Stimulated activated naive CD8-positive, alpha-beta T cell treated with anti-CD3 and anti-CD28 coated beads, Interleukin-15, amount 100 ng/mL, for 72 hours (primary cell): ENCODE measurements around the gene ANKRD55.
A peak's percentile ranks its signal among the peaks of the same experiment; 100 is the strongest.
"Not testable (repeated sequence)": the region's sequence is repeated elsewhere in the genome, so short reads cannot be mapped to it uniquely, and the experiment has no call there.

Experiments
- ATAC-seq: fragments of 150-1000 bp; cut with Tn5 transposase; 2 replicates; pipeline ENCODE4 v1.10.0; 2021; ENCODE audit warnings: mild to moderate bottlenecking, moderate library complexity
- DNase-seq, 2 donors: peaks; one replicate each; pipeline ENCODE4 v3.0.0; 2021 to 2022
- H3K27ac Mint-ChIP-seq, 2 donors: one replicate each; pipeline ENCODE4 v1.8.0; 2022; ENCODE audit warnings: mild to moderate bottlenecking in 2 of 2, mixed read lengths in 2 of 2, moderate library complexity in 2 of 2
- H3K27me3 Mint-ChIP-seq: one replicate; pipeline ENCODE4 v1.8.0; 2022; ENCODE audit warnings: mixed read lengths
- H3K4me1 Mint-ChIP-seq: one replicate; pipeline ENCODE4 v1.8.0; 2022; ENCODE audit warnings: mild to moderate bottlenecking, mixed read lengths
- H3K4me3 Mint-ChIP-seq, 2 donors: one replicate each; pipeline ENCODE4 v1.8.0; 2022; ENCODE audit warnings: mild to moderate bottlenecking in 2 of 2, mixed read lengths in 2 of 2, moderate library complexity in 1 of 2
- H3K9me3 Mint-ChIP-seq, 2 donors: one replicate each; pipeline ENCODE4 v1.8.0; 2022; ENCODE audit warnings: mixed read lengths in 2 of 2

Gene ANKRD55

DNA sequence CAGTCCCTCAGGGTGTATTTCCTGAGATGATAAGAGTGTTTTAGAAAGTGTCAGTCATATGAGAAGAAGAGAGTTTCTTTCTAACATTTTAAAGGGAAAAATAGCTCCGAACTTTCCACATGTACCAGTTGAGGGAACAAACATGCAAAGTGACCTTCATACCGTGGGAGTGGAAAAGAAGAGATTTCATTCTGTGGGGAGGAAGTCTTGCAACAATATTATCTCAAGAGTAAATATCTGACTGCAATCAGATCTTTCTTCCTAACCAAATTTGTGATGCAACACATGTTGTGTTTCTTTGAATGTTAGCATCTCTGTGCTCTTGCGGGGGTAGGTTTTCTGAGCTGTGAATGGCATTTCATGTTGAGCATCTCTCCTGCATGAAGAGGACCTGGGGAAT, 30.6 kb downstream of the ANKRD55 start:
- peaks cover 12% of the 10 kb centered on the region for H3K4me1 Mint-ChIP-seq
- no peak overlapping the region for H3K4me3 Mint-ChIP-seq
- ATAC-seq (no peak), DNase-seq (no peak)
- no peak overlapping the region for H3K27ac Mint-ChIP-seq
- H3K9me3 Mint-ChIP-seq: no peaks in the 10 kb centered on the region
- H3K27me3 Mint-ChIP-seq: no peaks in the 10 kb centered on the region

DNA sequence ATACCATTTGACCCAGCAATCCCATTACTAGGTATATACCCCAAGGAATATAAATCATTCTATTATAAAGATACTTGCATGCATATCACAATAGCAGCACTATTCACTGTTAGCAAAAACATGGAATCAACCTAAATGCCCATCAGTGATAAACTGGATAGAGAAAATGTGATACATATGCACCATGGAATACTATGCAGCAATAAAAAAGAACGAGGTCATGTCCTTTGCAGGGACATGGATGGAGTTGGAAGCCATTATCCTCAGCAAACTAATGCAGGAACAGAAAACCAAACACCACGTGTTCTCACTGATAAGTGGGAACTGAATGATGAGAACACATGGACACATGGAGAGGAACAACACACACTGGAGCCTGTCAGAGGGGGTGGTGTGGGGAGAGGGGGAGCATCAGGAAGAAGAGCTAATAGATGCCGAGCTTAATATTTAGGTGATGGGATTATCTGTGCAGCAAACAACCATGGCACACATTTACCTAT, 31.3 kb downstream of the ANKRD55 start:
- H3K9me3 Mint-ChIP-seq, H3K27me3 Mint-ChIP-seq, DNase-seq, H3K4me3 Mint-ChIP-seq, H3K27ac Mint-ChIP-seq, ATAC-seq: not testable (repeated sequence)
- peaks cover 12% of the 10 kb centered on the region for H3K4me1 Mint-ChIP-seq

- H3K27me3 Mint-ChIP-seq: no peaks in the 10 kb centered on the region
- no peak overlapping the region for H3K27ac Mint-ChIP-seq
These were observed 32.0 kb downstream of the ANKRD55 start for GRCh38 chr5:56200971-56201666.

GRCh38 chr5:56195016-56195415, 38.1 kb downstream of the ANKRD55 start:
- Mint-ChIP-seq H3K27me3 (no peaks in the 10 kb centered on the region), H3K27ac (no peak overlapping the region), H3K9me3 (no peaks in the 10 kb centered on the region), H3K4me1 (peaks cover 9% of the 10 kb centered on the region), H3K4me3 (no peak overlapping the region)
- DNase-seq: no peak
- no peak for ATAC-seq

More at GRCh38 chr5:56200971-56201666, 32.0 kb downstream of the ANKRD55 start:
- peak; percentile 100 for ATAC-seq
- Mint-ChIP-seq H3K4me3 (no peak overlapping the region), H3K4me1 (peaks cover 12% of the 10 kb centered on the region), H3K9me3 (no peaks in the 10 kb centered on the region)
- peak; percentile 57 to 75 for DNase-seq

- peaks cover 0 to 7% of the 10 kb centered on the region in 2 donors for H3K9me3 Mint-ChIP-seq
- H3K4me3 Mint-ChIP-seq: no peak overlapping the region
- H3K4me1 Mint-ChIP-seq: peaks cover 9% of the 10 kb centered on the region
- DNase-seq: no peak
- no peaks in the 10 kb centered on the region for H3K27me3 Mint-ChIP-seq
- ATAC-seq: no peak
- H3K27ac Mint-ChIP-seq: no peak overlapping the region
These were observed 40.9 kb downstream of the ANKRD55 start for GRCh38 chr5:56192246-56192645.

- Mint-ChIP-seq H3K27ac (peak overlapping the region in 1 of 2 donors; percentile 17), H3K9me3 (peaks cover 0 to 7% of the 10 kb centered on the region in 2 donors), H3K4me3 (no peak overlapping the region), H3K27me3 (no peaks in the 10 kb centered on the region), H3K4me1 (peaks cover 9% of the 10 kb centered on the region)
- ATAC-seq (no peak), DNase-seq (no peak)
These were observed 41.5 kb downstream of the ANKRD55 start for GRCh38 chr5:56191656-56192055.

- DNase-seq: peak in 1 of 2 donors; percentile 32
- H3K27me3 Mint-ChIP-seq: no peaks in the 10 kb centered on the region
- H3K4me3 Mint-ChIP-seq: no peak overlapping the region
- ATAC-seq: peak; percentile 46
- H3K9me3 Mint-ChIP-seq: peaks cover 0 to 7% of the 10 kb centered on the region in 2 donors
- H3K27ac Mint-ChIP-seq: no peak overlapping the region
- H3K4me1 Mint-ChIP-seq: peaks cover 9% of the 10 kb centered on the region
These were observed 42.6 kb downstream of the ANKRD55 start for GRCh38 chr5:56190497-56190896.

DNA sequence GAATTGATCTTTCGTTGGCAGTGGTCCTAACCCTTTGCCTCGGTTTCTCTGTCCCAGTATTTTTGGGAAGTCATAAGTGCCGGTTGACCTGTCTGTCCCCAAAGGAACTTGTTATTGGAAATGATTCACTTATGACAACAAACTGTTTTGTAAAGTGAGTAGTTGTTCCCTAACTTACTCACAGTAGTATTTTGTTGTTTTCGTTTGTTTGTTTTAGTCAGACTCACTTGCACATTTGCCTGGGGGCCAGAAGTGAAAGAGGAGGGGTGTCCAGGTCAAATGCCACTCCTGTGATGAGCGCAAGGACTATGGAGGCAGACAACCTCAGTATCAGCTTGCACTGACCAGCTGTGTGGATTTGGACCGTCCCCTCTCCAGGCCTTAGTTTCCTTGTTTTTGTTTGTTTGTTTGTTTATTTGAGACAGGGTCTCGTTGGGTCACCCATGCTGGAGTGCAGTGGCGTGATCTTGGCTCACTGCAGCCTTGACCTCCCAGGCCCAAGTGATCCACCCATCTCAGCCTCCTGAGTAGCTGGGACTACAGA, 47.3 kb downstream of the ANKRD55 start:
- Mint-ChIP-seq H3K9me3 (peaks cover 0 to 7% of the 10 kb centered on the region in 2 donors), H3K4me3 (no peak overlapping the region), H3K27ac (peak overlapping the region in 1 of 2 donors; percentile 20), H3K4me1 (peaks cover 17% of the 10 kb centered on the region), H3K27me3 (no peaks in the 10 kb centered on the region)
- ATAC-seq (no peak), DNase-seq (no peak)

- no peak for DNase-seq
- no peak overlapping the region for H3K4me3 Mint-ChIP-seq
- no peaks in the 10 kb centered on the region for H3K27me3 Mint-ChIP-seq
- H3K4me1 Mint-ChIP-seq: peaks cover 9% of the 10 kb centered on the region
- peak; percentile 64 for ATAC-seq
- H3K27ac Mint-ChIP-seq: no peak overlapping the region
- H3K9me3 Mint-ChIP-seq: peaks cover 0 to 3% of the 10 kb centered on the region in 2 donors
These were observed 49.6 kb downstream of the ANKRD55 start for GRCh38 chr5:56183506-56183905.

DNA sequence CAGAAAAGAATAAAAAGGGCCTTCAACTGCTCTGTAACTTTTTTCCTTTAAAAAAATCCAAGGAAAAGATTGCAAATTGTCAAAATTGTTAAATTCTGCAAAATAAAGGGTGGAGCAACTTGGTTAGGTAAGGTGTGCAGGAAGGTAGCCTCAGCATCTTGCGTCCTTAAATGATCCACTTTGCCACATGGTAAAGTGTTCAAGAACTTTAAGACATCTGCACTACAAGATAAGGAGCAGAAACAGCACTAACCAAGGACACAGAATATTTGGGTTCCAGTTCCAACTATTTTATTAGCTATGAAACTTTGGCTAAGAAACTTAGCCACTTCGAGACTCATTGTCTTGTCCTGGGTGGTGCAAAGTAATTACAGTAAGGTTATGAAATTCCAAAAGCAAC, 53.7 kb downstream of the ANKRD55 start:
- DNase-seq: no peak
- Mint-ChIP-seq H3K9me3 (no peaks in the 10 kb centered on the region), H3K4me1 (peaks cover 20% of the 10 kb centered on the region), H3K4me3 (no peak overlapping the region), H3K27me3 (no peaks in the 10 kb centered on the region), H3K27ac (no peak overlapping the region)
- ATAC-seq: no peak

DNA sequence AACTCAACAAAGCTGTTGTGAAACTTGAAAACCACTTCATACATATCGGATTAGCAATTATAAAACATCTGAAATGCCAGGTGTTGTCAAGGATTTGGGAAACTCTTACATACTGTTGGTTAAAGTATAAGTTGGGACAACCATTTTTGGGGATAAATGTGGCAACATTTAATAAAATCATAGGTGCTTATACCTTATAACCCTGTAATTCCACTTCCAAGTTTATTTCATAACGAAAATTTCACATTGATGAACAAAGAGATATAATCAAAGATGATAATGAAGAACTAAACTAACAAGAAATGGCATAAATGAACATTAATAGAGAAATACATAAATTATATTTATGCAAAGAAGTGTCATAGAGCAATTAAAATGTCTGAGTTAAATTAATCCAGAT, 54.3 kb downstream of the ANKRD55 start:
- H3K27me3 Mint-ChIP-seq: no peaks in the 10 kb centered on the region
- no peak for DNase-seq
- no peaks in the 10 kb centered on the region for H3K9me3 Mint-ChIP-seq
- no peak for ATAC-seq
- H3K4me3 Mint-ChIP-seq: no peak overlapping the region
- no peak overlapping the region for H3K27ac Mint-ChIP-seq
- peaks cover 18% of the 10 kb centered on the region for H3K4me1 Mint-ChIP-seq

DNA sequence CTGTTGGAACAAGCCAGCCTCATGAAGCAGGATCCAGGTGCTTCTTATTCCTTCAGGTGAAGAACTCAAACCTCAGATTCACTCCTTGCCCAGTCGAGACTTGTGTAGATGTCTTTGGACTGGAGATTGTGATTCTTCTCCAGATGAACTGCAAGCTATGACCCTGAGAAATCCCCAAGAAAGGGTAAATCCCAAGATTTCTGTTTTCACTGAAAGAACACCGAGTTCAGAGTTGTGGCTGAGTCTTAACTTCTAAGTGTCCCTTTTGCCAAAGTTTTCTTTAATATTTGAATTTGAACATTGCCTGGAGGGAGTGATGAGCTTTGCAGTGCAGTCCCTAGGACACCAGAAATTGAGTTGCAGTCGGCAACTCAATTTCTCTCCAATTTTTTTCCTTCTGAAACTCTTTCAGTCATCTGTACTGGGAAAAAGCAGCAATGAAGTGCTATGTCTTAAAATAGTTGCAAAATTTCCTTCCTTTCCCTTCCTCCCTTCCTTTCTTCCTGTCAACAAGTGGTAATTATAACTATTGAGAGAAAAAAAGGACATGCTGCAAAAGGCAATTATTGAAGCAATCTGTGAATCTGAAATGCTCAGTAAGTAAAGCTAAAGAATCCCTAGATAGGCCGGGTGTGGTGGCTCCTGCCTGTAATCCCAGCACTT, 56.1 kb downstream of the ANKRD55 start:
- ATAC-seq (no peak), DNase-seq (no peak)
- H3K4me1 Mint-ChIP-seq: peaks cover 29% of the 10 kb centered on the region
- H3K9me3 Mint-ChIP-seq: no peaks in the 10 kb centered on the region
- no peaks in the 10 kb centered on the region for H3K27me3 Mint-ChIP-seq
- no peak overlapping the region for H3K4me3 Mint-ChIP-seq
- no peak overlapping the region for H3K27ac Mint-ChIP-seq

DNA sequence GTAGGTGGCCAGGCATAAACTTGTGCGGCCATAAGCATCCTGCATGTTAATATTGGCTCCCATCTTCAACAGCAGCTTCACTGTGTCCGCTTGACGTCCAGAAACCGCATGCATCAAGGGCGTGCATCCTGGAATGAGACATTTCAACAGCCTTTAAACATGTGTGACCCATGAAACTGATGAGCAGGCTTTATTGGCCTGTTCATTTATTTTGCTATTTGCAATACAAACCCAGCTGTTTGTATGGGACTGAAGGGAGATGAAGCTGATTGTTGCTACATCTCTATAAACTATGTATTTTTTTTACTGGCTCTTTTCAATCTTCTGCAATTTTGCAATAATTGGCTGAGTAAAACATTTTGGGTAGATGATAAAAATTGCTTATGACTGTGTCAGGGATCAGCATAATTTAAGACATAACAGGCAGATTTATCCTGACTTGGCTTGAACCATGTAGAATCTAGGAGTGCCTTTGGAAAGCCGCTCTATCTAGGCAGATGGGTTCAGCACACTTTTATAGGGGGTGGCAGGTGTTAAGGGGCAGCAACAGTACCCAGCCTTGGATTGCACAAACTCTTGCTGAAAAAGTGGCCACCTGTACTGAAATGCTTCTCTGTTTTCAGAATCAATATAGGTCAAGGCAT, 56.9 kb downstream of the ANKRD55 start:
- no peaks in the 10 kb centered on the region for H3K9me3 Mint-ChIP-seq
- peaks cover 33% of the 10 kb centered on the region for H3K4me1 Mint-ChIP-seq
- no peaks in the 10 kb centered on the region for H3K27me3 Mint-ChIP-seq
- no peak overlapping the region for H3K27ac Mint-ChIP-seq
- ATAC-seq (no peak), DNase-seq (no peak)
- no peak overlapping the region for H3K4me3 Mint-ChIP-seq

GRCh38 chr5:56175488-56175887, 57.6 kb downstream of the ANKRD55 start:
- H3K27me3 Mint-ChIP-seq: no peaks in the 10 kb centered on the region
- H3K4me3 Mint-ChIP-seq: no peak overlapping the region
- DNase-seq (no peak), ATAC-seq (no peak)
- H3K9me3 Mint-ChIP-seq: no peaks in the 10 kb centered on the region
- no peak overlapping the region for H3K27ac Mint-ChIP-seq
- peaks cover 39% of the 10 kb centered on the region for H3K4me1 Mint-ChIP-seq

- Mint-ChIP-seq H3K27me3 (no peaks in the 10 kb centered on the region), H3K4me3 (no peak overlapping the region), H3K9me3 (no peaks in the 10 kb centered on the region), H3K27ac (no peak overlapping the region), H3K4me1 (peaks cover 43% of the 10 kb centered on the region)
- no peak for ATAC-seq
- DNase-seq: no peak
These were observed 58.1 kb downstream of the ANKRD55 start for GRCh38 chr5:56175021-56175420.

DNA sequence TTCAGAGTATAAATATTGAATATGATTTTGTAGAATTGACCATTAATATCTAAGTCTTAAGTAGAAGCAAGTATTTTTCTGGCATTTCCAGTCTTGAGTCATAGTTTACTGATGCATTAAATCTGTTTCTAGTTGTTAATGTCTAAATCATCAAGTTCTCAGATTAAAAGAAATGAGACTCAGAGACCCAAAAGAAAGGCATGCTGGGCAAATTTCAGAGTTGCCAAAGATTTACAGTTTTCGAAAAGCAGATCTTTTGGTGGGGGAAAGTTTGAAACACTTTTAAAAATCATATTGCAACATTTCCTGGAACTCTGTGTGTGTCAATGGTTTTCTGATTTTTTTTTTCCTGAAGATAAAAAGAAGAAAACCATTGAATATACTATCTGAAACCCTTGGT, 60.9 kb downstream of the ANKRD55 start:
- peak overlapping the region in 1 of 2 donors; percentile 35 for H3K4me3 Mint-ChIP-seq
- ATAC-seq (peak; percentile 13), DNase-seq (no peak)
- H3K9me3 Mint-ChIP-seq: no peaks in the 10 kb centered on the region
- peaks cover 61% of the 10 kb centered on the region for H3K4me1 Mint-ChIP-seq
- H3K27ac Mint-ChIP-seq: peak overlapping the region in 1 of 2 donors; percentile 81
- H3K27me3 Mint-ChIP-seq: no peaks in the 10 kb centered on the region
